NCI-H2029 (cell line): ENCODE measurements around the gene ADD1.
A peak's percentile ranks its signal among the peaks of the same experiment; 100 is the strongest.

ENCODE experiments used
- DNase-seq: peaks from one replicate; lab custom pipeline; 2025; lab: John Stamatoyannopoulos, UW

ADD1 gene

DNA sequence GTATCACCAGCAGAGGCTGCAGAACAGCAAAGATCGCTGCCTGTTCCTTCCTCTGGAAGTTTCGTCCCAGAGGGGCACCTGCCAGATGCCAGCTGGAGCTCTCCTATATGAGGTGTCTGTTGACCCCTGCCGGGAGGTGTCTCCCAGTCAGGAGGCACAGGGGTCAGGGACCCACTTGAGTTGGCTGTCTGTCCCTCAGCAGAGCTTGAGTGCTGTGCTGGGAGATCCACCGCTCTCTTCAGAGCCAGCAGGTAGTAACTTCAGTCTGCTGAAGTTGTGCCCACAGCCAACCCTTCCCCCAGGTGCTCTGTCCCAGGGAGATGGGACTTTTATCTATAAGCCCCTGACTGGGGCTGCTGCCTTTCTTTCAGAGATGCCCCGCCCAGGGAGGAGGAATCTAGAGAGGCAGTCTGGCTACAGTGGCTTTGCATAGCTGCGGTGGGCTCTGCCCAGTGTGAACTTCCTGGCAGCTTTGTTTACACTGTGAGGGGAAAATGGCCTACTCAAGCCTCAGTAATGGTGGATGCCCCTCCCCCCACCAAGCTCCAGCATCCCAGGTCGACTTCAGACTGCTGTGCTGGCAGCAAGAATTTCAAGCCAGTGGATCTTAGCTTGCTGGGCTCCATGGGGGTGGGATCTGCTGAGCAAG is 78.9 kb downstream of the ADD1 start:
- peak; percentile 64 for DNase-seq

DNA sequence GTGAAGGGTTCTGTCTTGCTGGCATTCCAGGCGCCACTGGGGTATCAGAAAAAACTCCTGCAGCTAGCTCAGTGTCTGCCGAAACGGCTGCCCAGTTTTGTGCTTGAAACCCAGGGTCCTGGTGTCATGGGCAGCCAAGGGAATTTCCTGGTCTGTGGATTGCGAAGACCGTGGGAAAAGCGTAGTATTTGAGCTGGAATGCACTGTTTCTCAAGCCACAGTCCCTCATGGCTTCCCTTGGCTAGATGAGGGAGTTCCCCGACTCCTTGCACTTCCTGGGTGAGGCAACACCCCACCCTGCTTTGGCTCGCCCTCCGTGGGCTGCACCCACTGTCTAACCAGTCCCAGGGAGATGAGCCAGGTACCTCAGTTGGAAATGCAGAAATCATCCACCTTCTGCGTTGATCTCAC is 79.5 kb downstream of the ADD1 start:
- no peak for DNase-seq

DNA sequence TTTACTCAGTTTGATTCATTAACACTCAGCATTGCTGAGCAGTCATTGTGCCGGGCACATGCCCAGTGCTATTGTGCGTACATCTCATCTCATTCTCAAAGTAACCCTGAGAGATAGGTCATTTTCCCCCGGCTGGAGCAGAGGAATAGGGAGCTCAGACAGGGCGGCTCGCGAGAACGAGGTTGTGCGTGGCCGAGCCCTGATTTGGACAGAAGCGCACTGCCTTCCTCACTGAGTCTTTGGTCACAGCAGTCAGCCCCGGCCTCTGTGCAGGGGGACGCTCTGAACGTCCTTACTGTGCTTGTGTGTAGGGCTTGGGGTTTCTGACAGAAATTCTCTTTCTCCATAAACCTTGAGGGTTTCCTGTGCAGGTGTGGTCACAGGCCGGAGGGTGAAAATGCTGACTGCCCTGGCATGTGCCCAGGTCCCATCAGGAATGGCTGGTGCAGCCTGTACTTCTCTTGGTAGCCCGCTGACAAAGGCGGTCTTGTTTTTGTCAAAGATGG is 80.1 kb downstream of the ADD1 start:
- no peak for DNase-seq

DNA sequence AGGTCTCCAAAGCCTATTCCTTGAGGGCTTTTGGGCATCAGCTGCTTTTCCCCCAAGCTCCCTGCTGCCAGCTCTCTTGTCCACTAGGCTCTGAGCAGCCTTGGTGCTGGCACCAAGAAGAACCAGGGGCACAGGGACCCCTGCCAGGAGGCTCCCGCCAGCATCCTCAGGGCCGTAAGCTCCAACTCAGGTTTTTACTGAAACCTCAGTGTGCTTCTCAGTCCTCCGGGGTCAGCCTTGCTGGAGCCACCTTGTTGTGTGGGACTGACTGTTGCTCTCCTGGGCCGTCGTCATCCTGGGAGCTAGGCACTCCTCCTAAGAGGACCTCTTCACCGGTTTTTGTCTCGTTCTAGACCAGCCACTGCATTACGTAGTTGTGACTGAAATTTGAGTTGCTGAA is 80.6 kb downstream of the ADD1 start:
- DNase-seq = peak; percentile 91

DNA sequence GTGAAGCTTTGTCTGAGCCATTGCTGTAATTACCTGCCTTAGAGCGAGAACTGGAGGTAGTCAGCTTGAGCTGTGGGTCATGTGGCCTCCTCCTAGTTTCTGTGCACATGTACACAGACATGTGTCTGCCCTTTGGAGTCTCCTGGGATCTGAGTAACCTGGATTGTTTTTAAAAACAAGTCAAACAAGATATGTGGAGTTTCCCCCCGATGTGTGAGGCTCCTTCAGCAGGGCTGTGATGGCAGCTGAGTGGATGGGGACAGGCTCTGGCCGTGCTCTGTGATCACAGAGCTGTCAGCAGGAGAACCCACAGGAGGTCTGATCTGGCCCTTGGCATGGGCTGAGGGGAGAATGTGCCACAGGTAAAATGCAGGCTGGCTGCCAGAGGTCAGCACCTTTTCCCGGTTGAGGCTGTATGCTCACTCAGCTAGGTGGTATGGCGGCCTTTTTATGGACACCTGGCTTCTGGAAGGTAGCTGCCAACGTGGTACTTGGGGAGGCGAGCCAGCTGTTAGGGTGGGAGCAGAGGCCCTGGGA is 81.2 kb downstream of the ADD1 start:
- peak; percentile 73 for DNase-seq

DNA sequence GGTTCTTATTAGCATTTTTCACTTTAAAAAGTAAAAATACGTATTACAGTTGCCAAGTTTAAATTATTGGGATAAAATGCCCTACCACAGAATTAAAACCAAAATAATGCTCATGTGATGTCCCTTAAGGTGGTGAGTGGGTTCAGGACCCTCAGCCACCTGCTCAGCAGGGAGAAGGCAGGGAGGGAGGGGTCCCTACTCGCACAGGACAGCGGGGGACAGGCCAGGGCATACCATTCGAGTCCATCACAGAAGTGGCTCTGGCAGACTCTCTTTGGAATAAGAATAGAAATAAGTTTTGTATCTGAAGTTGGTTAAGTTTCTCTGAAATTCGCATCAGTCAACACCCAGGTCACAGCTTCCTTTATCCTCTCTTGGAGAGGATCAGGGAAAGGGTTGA is 81.9 kb downstream of the ADD1 start:
- DNase-seq = no peak

DNA sequence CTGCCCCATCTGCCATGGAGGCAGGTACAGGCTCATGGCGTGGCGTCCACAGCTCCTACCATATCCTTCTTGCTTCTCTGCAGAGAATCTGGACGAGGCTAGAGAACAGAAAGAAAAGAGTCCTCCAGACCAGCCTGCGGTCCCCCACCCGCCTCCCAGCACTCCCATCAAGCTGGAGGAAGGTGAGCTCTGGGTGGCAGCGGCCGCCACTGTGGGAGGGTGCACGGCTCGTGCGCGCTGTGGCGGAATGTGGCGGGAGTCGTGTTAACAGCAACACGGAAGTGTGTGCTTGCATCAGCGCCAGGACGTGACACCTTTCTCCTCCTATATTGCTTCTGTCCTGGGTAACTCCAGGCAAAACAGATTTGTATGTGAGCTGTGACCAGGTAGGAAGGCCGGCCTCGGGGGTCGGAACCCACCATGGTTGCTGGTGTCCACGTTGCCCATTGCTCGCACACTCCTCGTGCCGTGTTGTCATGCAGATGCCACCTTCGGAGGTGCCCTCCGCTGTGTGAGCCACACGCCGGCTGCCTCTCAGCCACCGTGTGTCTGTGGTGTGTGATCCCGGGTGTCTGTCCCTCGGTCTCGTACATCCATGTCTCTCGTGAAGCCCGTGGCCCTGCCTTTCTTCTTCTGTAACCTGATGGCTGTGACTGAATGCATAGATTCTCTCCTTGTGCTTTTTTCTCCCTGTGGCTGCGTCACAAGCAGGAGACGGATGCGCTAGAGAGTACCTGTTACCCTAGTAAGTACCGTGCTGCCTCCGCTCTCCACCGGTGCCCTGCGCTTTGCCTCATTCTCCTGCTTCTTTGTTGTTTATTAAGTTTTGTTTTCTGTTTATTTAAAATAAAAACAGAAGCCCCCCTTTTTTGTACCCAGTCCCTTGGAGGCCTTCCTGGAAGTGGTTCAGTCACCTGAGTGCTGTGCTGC is 82.6 kb downstream of the ADD1 start:
- DNase-seq = no peak

DNA sequence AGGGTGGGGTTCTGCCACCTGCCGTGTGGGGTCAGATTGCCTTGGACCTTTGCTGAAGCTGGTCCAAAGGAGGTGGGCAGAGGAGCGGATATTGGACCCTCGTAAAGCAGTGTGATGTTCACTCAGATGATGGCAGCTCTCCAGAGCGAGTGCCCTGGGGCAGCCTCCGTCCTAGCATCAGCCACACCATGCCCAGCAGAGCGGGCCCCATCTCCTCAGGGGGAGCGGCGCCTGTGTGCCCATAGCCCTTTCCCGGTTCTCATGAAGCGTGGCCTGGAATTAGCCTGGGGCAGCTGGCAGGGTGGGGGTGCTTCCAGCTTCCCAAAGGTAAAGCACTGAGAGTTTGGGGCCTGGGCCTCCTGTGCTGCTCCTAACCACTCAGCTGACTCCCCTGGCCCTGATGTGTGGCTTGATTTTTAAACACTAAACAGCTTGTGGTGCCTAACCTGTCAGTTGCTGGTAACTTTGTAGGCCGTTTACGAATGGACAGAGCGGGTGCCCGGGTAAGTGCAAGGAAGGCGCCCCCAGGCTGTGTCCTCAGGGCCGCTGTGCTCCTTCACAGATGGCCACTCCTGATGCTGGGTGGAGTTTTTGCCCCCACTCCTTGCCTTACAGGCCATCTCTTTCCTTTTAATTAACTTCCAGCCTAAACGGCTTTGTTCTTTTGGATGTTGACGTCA is 83.5 kb downstream of the ADD1 start:
- no peak for DNase-seq

DNA sequence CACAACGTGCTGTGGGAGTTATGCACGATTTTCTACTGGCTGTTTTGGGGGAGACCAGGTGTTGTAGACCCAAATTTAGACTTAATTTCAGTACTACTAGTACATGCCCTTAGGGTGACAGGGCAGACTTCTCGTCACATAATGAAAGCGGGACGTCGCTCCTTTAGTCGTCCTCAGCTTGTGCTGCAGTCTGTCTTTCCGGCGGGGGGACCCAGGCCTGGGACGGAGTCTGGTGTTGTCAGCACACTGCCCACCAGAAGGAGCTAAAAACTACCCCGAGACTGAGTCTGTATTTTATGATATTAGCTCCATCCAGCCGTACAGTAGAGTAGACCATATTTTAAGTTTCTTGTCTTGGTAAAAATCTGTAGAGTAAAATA is 84.0 kb downstream of the ADD1 start:
- DNase-seq = no peak

DNA sequence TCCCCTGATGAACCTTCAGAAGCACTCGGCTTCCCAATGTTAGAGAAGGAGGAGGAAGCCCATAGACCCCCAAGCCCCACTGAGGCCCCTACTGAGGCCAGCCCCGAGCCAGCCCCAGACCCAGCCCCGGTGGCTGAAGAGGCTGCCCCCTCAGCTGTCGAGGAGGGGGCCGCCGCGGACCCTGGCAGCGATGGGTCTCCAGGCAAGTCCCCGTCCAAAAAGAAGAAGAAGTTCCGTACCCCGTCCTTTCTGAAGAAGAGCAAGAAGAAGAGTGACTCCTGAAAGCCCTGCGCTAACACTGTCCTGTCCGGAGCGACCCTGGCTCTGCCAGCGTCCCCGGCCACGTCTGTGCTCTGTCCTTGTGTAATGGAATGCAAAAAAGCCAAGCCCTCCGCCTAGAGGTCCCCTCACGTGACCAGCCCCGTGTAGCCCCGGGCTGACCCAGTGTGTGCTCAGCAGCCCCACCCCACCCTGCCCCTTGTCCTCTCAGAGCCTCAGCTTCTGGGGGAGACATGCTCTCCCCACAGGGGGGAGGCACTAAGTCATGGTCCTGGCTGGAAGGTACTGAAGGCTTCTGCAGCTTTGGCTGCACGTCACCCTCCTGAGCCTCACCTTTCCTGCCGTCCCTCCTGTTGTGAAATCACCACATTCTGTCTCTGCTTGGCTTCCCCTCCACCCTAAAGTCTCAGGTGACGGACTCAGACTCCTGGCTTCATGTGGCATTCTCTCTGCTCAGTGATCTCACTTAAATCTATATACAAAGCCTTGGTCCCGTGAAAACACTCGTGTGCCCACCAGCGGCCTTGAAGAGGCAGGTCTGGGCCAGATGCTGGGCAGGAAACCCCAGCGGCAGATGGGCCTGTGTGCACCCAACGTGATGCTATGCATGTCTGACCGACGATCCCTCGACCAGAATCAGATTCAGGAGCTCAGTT is 84.9 kb downstream of the ADD1 start:
- DNase-seq = no peak

DNA sequence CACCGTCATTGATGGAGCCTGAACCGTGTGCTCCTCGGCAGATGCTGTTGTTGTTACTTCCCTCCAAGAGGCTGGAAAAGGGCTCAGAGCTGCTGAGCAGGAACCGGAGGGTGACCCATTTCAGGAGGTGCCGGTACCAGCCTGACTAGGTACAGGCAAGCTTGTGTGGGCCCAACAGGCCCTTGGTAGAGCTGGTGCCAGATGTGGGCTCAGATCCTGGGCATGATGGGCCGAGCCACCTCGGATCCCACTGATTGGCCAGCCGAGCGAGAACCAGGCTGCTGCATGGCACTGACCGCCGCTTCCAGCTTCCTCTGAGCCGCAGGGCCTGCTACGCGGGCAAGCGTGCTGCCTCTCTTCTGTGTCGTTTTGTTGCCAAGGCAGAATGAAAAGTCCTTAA is 85.8 kb downstream of the ADD1 start:
- DNase-seq = no peak

DNA sequence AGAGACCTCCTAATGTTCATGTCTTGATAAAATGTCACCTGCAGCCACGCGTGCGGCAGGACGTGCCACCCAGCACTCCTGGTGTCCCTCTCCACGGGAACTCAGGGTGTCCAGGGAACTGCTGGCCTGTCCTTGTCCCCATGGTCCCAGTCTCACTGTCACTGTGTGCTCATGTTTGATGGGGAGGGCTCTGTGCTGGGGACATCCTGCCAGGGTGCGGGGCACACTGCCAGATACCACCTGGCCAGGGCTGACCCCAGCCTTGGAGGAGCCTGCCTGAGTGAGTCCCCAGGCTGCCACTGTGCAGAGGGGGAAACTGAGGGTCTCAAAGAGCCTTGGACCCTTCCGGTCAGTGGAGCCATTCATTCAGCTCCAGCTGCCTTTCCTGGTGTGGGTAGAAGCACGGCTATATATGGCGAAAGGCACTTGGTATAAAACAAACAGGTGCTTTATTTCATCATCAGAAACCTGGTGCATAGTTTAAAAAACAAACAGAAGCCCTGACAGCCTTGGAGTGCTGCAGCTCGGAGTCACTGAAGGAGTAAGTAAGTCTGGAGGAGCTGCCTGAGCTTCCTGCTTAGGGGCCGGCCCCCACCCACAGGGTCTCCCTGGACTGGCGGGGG is 86.6 kb downstream of the ADD1 start:
- peak; percentile 84 for DNase-seq

DNA sequence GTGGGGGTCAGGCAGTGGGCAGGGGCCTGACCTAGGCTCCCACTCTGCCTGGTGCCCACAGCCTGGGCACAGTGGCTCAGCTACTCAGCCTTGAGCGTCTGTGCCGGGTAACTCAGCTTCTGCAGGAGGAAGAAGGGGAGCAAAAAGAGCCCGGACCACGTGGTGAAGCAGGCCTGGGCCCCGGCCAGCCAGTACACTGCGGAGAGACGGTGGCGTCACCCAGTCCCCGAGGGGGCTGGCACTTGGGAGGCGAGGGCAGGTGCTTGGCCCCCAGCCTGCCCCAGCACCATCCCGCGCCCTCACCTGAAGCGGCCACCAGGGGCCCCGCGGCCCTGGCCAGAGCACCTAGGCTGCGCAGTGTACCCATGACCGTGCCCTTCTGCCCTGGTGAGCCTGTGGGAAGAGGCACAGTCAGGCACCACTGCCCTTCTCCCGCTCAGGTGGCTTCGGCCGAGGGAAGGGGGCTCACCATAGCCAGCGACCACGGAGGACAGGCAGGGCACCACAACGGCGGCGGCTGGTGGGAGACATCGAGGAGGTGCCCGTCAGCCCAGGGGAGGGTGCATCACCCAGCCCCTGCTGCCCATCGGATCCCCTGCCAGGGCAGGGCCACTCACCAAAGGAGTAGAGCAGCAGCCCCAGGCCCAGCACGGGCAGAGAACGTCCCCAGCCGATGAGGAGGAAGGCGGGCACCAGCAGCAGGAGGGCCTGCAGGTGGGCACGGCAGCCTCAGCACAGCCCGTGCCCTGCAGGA is 87.3 kb downstream of the ADD1 start:
- DNase-seq = peak; percentile 95

DNA sequence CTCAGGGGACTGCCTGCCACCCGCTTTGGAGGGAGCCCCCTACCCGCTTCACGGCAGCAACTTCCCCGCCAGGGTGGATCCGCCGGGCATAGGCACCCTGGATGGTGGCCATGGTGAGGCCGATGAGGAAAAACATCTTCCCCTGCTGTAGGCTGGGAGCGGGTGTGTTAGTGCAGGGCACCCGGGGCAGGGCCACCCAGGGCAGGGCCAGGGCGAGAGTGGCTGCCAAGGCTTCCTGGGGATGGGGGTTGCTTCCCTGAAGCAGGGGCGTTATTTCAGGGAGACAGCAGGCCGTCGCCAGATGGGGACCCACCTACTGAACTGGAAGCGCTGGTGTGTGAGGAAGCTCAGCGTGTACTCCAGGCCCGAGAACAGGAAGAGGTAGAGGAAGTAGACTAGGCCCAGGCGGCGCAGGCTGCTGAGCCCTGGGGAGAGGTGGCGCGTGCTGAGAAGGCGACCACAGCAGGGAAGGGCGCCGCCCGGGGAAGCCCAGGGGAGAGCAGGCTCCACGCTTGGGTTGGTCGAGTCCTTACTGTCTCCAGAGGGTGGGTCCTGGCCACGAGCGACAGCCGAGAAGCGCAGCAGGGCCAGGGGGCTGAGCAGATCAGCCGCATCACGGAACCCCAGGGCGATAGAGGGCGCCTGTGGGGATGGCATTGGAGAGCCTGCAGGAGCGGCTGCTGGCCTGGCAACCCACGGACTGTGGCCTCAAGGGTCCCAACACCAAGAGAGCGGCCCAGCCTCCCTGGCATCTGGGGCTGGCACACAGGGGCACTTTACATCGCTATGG is 88.1 kb downstream of the ADD1 start:
- no peak for DNase-seq

DNA sequence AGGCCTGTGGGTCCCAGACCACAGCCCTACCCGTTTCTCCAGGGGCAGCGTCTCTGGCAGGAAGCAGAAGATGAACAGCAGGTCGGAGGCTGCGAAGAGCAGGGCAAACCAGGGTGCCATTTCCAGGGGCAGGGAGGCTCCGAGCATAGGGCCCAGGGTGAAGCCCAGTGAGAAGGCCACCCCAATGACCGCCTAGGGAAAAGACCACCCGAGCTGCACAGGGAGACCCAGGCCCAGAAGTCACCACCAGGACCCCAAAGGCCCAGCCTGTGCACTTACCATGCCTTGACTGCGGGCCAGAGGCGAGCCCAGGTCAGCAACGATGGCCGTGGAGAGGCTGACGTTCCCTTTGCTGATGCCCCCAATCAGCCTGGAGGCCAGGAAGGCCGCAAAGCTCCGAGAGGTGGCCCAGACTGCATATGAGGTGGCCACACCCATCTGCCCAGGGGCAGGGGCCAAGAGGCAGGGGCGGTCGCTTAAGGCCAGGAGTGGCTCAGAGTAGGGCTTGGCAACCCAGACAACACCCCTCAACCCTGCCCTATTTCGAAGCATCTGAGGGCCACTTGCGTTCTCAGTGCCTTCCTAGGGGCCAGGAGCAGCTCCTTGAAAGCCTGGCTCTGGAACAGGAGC is 88.8 kb downstream of the ADD1 start:
- DNase-seq = no peak

DNA sequence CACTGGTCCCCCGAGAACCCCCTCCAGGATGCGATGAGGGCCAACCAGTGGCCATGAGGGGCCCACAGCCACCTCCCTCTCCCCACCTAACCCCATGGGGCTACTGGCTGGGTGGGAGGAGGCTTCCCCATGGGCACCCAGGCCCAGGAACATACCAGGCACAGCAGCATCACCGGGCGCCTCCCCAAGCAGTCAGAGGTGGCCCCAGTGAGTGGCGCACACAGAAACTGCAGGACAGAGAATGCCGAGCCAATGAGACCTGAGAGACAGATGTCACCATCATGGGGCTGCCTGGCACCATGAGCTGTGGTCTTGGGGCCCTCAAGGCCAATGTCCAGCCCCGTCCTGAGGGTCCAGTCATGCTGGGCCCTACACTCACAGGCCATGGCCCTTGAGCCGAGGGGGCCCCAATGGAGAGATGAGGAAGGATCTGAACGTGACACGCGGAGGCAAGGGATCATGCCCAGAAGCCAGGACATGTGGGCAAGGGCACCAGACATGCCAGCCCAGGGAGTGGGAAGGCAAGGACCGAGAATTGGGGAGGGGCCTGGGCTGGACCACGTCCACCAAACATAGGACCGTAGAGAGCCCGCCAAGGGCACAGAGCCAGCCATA is 89.4 kb downstream of the ADD1 start:
- no peak for DNase-seq

DNA sequence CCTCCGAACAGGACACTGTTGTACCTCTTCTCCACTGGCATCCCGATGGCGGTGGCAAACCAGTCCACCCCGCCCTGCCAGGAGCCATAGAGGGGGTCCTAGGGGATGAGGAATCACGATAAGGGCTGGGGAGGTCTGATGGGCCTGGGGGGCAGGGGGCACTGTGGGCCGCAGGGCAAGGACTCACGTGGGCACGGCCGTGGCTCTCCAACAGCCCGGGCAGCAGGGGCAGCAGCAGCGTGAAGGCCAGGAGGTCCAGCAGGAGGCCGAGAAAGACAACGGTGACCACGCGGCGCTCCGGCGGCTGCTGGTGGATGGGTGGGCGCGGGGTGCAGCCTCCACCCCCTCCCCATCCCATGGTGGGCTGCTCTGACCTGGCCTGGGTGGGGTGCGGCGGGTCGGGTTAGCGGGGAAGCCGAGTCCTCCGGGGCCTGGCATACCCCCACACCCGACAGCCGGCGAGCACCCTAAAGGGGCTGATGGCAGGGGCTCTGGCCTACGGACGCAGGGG is 90.0 kb downstream of the ADD1 start:
- DNase-seq = no peak
